PC-3 (cell line): Measurements from ENCODE around the gene MAEA.

Experiments used
- EZH2 ChIP-seq: fragments of 300-600 bp; sonication (generic); IDR thresholded peaks from one replicate; pipeline ENCODE4 v1.6.1; 2017; ENCODE audit warnings: antibody characterized with exemption, mild to moderate bottlenecking, low read length; ENCODE audit not compliant: unreplicated experiment
- EZH2phosphoT487 ChIP-seq: fragments of 300-600 bp; sonication (generic); IDR thresholded peaks from 2 replicates; pipeline ENCODE4 v1.6.1; 2018; ENCODE audit warnings: mild to moderate bottlenecking, antibody characterized with exemption, low read length, borderline replicate concordance
- TF ChIP-seq, protein P1 (sequence below): fragments of 300-600 bp; sonication (generic); conservative IDR thresholded peaks from 2 replicates; pipeline ENCODE4 v1.5.1; 2017; ENCODE audit warnings: antibody characterized with exemption, low read depth, mild to moderate bottlenecking, low read length

DNA sequence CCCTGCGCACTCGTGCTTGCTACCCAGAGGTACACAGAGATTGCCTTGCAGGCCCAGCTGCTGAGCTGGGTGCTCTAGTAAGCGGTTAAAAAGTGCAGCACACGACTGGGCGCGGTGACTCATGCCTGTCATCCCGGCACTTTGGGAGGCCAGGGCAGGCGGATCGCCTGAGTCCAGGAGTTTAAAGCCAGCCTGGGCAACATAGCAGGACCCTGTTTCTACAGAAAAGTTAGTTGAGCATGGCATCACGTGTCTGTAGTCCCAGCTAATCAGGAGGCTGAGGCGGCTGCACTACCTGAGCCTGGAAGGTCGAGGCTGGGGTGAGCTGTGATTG lies 62.8 kb downstream of the MAEA start:
- TF ChIP-seq, protein P1, sequence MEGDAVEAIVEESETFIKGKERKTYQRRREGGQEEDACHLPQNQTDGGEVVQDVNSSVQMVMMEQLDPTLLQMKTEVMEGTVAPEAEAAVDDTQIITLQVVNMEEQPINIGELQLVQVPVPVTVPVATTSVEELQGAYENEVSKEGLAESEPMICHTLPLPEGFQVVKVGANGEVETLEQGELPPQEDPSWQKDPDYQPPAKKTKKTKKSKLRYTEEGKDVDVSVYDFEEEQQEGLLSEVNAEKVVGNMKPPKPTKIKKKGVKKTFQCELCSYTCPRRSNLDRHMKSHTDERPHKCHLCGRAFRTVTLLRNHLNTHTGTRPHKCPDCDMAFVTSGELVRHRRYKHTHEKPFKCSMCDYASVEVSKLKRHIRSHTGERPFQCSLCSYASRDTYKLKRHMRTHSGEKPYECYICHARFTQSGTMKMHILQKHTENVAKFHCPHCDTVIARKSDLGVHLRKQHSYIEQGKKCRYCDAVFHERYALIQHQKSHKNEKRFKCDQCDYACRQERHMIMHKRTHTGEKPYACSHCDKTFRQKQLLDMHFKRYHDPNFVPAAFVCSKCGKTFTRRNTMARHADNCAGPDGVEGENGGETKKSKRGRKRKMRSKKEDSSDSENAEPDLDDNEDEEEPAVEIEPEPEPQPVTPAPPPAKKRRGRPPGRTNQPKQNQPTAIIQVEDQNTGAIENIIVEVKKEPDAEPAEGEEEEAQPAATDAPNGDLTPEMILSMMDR: no peak
- TF ChIP-seq EZH2 (no peak), EZH2phosphoT487 (no peak)
